CD4-positive, alpha-beta memory T cell (primary cell): Measurements from ENCODE around the gene PLPPR1. TPM values are rescaled to one million over a fixed set of nuclear protein-coding genes. Genes with fewer than 3 reads are reported as not detected.

Experiments used
- CTCF ChIA-PET: fragments of 350-600 bp; sonication (Branson Sonifier 250); formaldehyde crosslinking; loops from one replicate; lab custom pipeline; 2021; ENCODE audit warnings: inconsistent platforms; ENCODE audit not compliant: partially characterized antibody; lab: Charles Lee
- POLR2A ChIA-PET: fragments of 350-600 bp; sonication (Branson Sonifier 250); formaldehyde crosslinking; loops from one replicate; lab custom pipeline; 2021; ENCODE audit not compliant: partially characterized antibody; lab: Charles Lee
- DNase-seq, 5 donors: peaks; one replicate each; pipeline versions ENCODE4 v3.0.0 to v3.0.0-alpha.2; 2020 to 2022; ENCODE audit warnings: mixed read lengths in 1 of 5
- H3K27ac ChIP-seq: one replicate; pipeline ENCODE4 v1.7.0; 2013; ENCODE audit warnings: low read depth, low read length
- H3K27me3 ChIP-seq: 2 replicates; pipeline ENCODE4 v1.7.0; 2013; ENCODE audit warnings: mild to moderate bottlenecking, low read length, moderate library complexity; ENCODE audit not compliant: insufficient read depth
- H3K36me3 ChIP-seq: 2 replicates; pipeline ENCODE4 v1.7.0; 2013; ENCODE audit warnings: mild to moderate bottlenecking, low read length, moderate library complexity; ENCODE audit not compliant: insufficient read depth
- H3K4me1 ChIP-seq: 2 replicates; pipeline ENCODE4 v1.7.0; 2013; ENCODE audit warnings: mild to moderate bottlenecking, low read length, moderate library complexity; ENCODE audit not compliant: insufficient read depth
- H3K4me3 ChIP-seq, 2 donors: one replicate each; pipeline ENCODE4 v1.7.0; 2013; ENCODE audit warnings: low read length in 2 of 2, mild to moderate bottlenecking in 1 of 2
- H3K9me3 ChIP-seq, 2 donors: one replicate each; pipeline ENCODE4 v1.7.0; 2013; ENCODE audit warnings: low read length in 2 of 2, control low read depth in 1 of 2; ENCODE audit not compliant: control insufficient read depth in 1 of 2
- H3K27ac Mint-ChIP-seq, 7 donors: one replicate each; pipeline ENCODE4 v1.8.0; 2020 to 2021; ENCODE audit warnings: mixed read lengths in 7 of 7, mild to moderate bottlenecking in 6 of 7, inconsistent platforms in 3 of 7, moderate library complexity in 3 of 7
- H3K27me3 Mint-ChIP-seq, 2 donors: one replicate each; pipeline ENCODE4 v1.8.0; 2020 to 2021; ENCODE audit warnings: mixed read lengths in 2 of 2
- H3K36me3 Mint-ChIP-seq, 2 donors: one replicate each; pipeline ENCODE4 v1.8.0; 2020 to 2021; ENCODE audit warnings: mixed read lengths in 2 of 2, inconsistent platforms in 1 of 2, mild to moderate bottlenecking in 1 of 2
- H3K4me1 Mint-ChIP-seq, 4 donors: one replicate each; pipeline ENCODE4 v1.8.0; 2020 to 2021; ENCODE audit warnings: mixed read lengths in 4 of 4, mild to moderate bottlenecking in 1 of 4
- H3K4me3 Mint-ChIP-seq, 8 donors: one replicate each; pipeline ENCODE4 v1.8.0; 2020 to 2021; ENCODE audit warnings: mixed read lengths in 8 of 8, mild to moderate bottlenecking in 7 of 8, moderate library complexity in 6 of 8, inconsistent platforms in 3 of 8
- H3K9me3 Mint-ChIP-seq, 8 donors: one replicate each; pipeline ENCODE4 v1.8.0; 2020 to 2021; ENCODE audit warnings: mixed read lengths in 8 of 8, mild to moderate bottlenecking in 5 of 8, inconsistent platforms in 3 of 8, moderate library complexity in 1 of 8
- intact Hi-C: fragments of 100-400 bp; cut with micrococcal nuclease; formaldehyde crosslinking; loops from one replicate; pipeline ENCODE4 v1.15.1; 2023
- polyA plus RNA-seq, 2 donors: library from polyadenylated mRNA; unstranded; fragments of 300-500 nt; fragmentation: Illumina TruSeq; gene quantifications; one replicate each; pipeline ENCODE4 v1.2.3, GENCODE V29; 2021
- total RNA-seq, 2 experiments: library from RNA; stranded (reverse); gene quantifications; one replicate each; pipeline ENCODE4 v1.2.3, GENCODE V29; 2021

Gene PLPPR1
- total and polyA plus RNA-seq, 4 experiments from 2014 or later: not detected

DNA sequence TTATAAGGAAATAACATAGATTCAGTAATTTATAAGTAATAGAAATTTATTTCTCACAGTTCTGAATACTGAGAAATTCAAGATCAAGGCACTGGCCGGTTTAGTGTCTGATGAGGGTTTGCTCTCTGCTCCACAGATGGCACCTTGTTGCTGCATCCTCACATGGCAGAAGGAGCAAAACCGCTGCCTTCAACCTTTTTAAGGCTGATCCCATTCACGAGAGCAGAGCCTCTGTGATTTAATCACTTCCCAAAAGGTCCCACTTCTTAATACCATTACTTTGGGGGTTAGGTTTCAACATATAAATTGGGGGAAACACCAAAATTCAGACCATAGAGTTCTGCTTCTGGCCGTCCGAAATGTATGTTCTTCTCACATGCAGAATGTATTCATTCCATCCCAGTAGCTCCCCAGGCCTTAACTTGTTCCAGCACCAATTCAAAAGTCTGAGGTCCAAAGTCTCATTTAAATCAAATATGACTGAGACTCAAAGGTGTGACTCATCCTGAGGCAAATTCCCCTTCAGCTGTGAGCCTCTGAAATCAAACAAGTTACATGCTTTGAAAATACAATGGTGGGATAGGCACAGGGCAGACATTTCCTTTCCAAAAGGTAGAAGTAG lies 325.7 kb downstream of the PLPPR1 start:
- Histone ChIP-seq H3K4me1 (no peaks in the 10 kb centered on the region), H3K27me3 (no peaks in the 10 kb centered on the region), H3K9me3 (no peaks in the 10 kb centered on the region), H3K4me3 (no peak overlapping the region), H3K36me3 (no peaks in the 10 kb centered on the region), H3K27ac (no peak overlapping the region)
- intact Hi-C loops: no loop called here
- Mint-ChIP-seq H3K36me3 (no peaks in the 10 kb centered on the region), H3K4me3 (no peak overlapping the region), H3K27ac (no peak overlapping the region), H3K4me1 (no peaks in the 10 kb centered on the region), H3K9me3 (no peaks in the 10 kb centered on the region), H3K27me3 (peaks cover 0 to 2% of the 10 kb centered on the region in 2 donors)
- CTCF ChIA-PET: no interaction called here
- POLR2A ChIA-PET: no interaction called here
- no peak for DNase-seq

DNA sequence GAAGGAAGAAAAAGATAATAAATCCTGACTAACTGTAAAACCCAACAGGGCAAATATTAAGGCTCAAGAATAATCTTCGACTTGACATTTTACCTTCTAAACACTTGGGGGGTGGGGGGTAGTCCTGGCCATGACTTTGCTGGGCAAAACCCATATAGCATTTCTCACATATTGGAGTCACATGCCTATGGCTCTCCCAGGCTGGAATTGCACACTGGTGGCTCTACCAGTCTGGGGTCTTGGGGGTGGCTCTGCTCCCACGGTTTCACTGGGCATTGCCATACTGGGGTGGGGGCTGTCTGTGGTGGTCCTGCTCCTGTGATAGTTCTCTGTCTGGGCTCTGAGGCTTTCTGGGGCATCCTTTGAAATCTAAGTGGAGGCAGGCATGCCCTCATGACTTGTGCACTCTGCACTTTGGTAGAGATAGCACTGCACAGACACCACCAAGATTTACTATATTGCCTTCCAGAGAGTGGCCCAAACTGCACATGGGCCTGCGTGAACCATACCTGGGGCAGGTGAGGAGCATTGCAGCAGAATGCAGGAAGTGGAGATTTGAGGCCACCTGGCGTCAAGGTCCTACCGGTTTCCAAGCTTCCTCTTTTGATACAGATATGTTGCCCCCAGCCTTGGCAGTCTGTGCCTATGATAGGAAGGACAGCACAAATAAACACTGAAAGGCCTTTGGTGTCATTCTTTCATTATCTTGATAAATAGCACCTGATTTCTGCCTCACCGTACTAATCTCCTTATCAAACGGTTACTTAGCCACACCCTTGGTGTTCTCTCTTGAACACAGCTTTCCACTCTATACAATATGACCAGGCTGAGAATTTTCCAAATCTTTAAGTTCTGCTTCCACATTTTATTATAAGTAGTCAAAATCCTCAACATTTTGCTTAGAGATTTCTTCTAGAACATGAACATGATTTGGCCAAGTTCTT lies 326.5 kb downstream of the PLPPR1 start:
- Histone ChIP-seq H3K9me3 (no peaks in the 10 kb centered on the region), H3K4me1 (no peaks in the 10 kb centered on the region), H3K36me3 (no peaks in the 10 kb centered on the region), H3K27me3 (no peaks in the 10 kb centered on the region), H3K4me3 (no peak overlapping the region), H3K27ac (no peak overlapping the region)
- no peak for DNase-seq
- H3K9me3 Mint-ChIP-seq: no peaks in the 10 kb centered on the region
- ChIA-PET CTCF (interaction anchor here (1.0 kb wide), 1 partner anchor 42 kb away, joined by 3 read pairs; no protein-coding TSS in a partner anchor), POLR2A (no interaction called here)
- no peak overlapping the region for H3K4me3 Mint-ChIP-seq
- no peaks in the 10 kb centered on the region for H3K4me1 Mint-ChIP-seq
- H3K36me3 Mint-ChIP-seq: no peaks in the 10 kb centered on the region
- peaks cover 0 to 2% of the 10 kb centered on the region in 2 donors for H3K27me3 Mint-ChIP-seq
- intact Hi-C loops: no loop called here
- no peak overlapping the region for H3K27ac Mint-ChIP-seq

DNA sequence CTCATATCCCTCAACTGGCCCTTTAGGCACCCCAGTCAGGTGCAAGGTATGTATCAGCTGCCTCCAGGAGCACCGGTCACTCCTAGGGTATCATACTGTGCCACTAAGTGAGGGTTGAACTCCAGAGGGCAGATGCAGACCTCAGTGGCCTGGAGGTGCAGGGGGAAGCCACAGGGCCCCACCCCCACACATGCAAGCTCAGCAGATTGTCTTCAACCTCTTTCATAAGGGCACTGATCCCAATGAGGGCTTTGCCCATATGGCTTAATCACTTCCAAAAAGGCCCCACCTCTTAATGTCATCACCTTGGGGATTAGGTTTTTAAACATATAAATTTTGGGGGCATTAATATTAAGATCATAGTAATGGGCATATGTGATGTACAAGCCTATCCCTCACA lies 328.1 kb downstream of the PLPPR1 start:
- Histone ChIP-seq H3K9me3 (no peaks in the 10 kb centered on the region), H3K4me3 (no peak overlapping the region), H3K4me1 (no peaks in the 10 kb centered on the region), H3K27me3 (no peaks in the 10 kb centered on the region), H3K27ac (no peak overlapping the region), H3K36me3 (no peaks in the 10 kb centered on the region)
- DNase-seq: no peak
- ChIA-PET POLR2A (no interaction called here), CTCF (no interaction called here)
- Mint-ChIP-seq H3K27me3 (peaks cover 0 to 2% of the 10 kb centered on the region in 2 donors), H3K36me3 (no peaks in the 10 kb centered on the region), H3K4me3 (no peak overlapping the region), H3K27ac (no peak overlapping the region), H3K9me3 (no peaks in the 10 kb centered on the region), H3K4me1 (no peaks in the 10 kb centered on the region)
- intact Hi-C loops: no loop called here

DNA sequence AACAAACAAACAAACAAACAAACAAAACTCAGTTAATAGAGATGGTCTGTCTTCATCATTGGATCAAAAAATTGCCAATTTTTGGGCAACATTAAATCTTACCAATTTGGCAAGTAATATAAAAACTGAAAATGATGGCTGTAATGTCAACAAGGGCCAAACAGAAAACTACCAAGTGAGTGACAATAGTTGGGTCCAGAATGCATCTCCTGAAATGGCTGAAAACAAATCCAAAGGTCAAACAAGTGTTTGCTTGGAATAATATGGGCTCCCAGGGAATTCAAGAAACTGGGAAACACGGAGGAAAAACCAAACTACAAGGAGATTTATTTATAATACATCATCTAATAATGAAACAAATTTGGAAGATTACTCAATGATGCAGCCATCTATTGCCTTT lies 331.2 kb downstream of the PLPPR1 start:
- no peak overlapping the region for H3K27ac ChIP-seq
- no peaks in the 10 kb centered on the region for H3K27me3 ChIP-seq
- Mint-ChIP-seq H3K4me1 (no peaks in the 10 kb centered on the region), H3K9me3 (peaks cover 0 to 2% (median 0%) of the 10 kb centered on the region in 8 donors), H3K27ac (no peak overlapping the region), H3K4me3 (no peak overlapping the region), H3K27me3 (peaks cover 0 to 4% of the 10 kb centered on the region in 2 donors), H3K36me3 (no peaks in the 10 kb centered on the region)
- H3K4me1 ChIP-seq: no peaks in the 10 kb centered on the region
- no peaks in the 10 kb centered on the region for H3K9me3 ChIP-seq
- no peaks in the 10 kb centered on the region for H3K36me3 ChIP-seq
- intact Hi-C loops: no loop called here
- H3K4me3 ChIP-seq: no peak overlapping the region
- ChIA-PET POLR2A (no interaction called here), CTCF (no interaction called here)
- no peak for DNase-seq

DNA sequence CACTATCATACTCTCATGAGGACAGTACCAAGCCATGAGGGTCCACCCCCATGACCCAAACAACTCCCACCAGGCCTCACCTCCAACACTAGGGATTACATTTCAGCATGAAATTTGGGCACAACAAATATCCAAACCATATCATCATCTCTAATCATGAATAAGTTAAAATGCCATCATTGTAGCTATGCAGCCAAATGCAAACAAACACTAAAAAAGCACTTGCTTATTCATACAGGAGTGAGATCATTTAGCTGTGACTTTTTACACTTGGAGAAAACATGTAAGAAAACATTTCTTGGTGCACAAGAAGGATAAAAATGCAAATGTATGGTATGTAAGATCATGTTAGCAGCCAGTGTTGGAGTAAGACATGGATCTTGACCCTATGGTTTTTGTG lies 332.1 kb downstream of the PLPPR1 start:
- H3K9me3 Mint-ChIP-seq: peaks cover 0 to 2% (median 0%) of the 10 kb centered on the region in 8 donors
- ChIA-PET POLR2A (no interaction called here), CTCF (no interaction called here)

DNA sequence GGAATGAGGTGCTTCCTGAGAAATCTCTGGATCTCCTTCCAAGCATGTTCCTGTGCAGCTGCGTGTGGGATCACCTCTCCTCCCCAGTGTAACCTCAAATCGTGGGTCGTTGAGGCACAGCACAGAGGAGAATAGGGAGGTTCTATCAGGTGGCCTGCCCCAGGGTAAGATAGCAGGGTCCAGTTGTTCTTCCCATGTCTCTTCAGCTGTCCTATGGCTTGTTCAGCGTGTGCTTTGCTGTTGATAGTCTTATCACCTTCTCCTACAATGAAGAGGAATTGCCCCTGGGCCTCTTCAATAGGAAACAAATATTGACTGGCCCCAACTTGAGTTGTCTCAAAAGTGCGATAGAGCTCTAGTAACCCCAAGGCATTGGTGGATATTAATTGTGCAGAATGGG lies 333.9 kb downstream of the PLPPR1 start:
- H3K9me3 Mint-ChIP-seq: peaks cover 0 to 2% (median 0%) of the 10 kb centered on the region in 8 donors
- ChIA-PET CTCF (no interaction called here), POLR2A (no interaction called here)
- H3K27me3 Mint-ChIP-seq: peaks cover 0 to 2% of the 10 kb centered on the region in 2 donors
- no peaks in the 10 kb centered on the region for H3K9me3 ChIP-seq
- no peak overlapping the region for H3K4me3 Mint-ChIP-seq
- no peaks in the 10 kb centered on the region for H3K4me1 ChIP-seq
- no peak overlapping the region for H3K27ac Mint-ChIP-seq
- no peaks in the 10 kb centered on the region for H3K27me3 ChIP-seq
- DNase-seq: no peak
- H3K36me3 Mint-ChIP-seq: no peaks in the 10 kb centered on the region
- no peak overlapping the region for H3K4me3 ChIP-seq
- no peaks in the 10 kb centered on the region for H3K36me3 ChIP-seq
- H3K4me1 Mint-ChIP-seq: no peaks in the 10 kb centered on the region
- intact Hi-C loops: no loop called here
- no peak overlapping the region for H3K27ac ChIP-seq

More for the DNA sequence above, 332.1 kb downstream of the PLPPR1 start:
- H3K4me1 ChIP-seq: no peaks in the 10 kb centered on the region
- Mint-ChIP-seq H3K4me1 (no peaks in the 10 kb centered on the region), H3K36me3 (no peaks in the 10 kb centered on the region), H3K27ac (no peak overlapping the region), H3K27me3 (peaks cover 0 to 4% of the 10 kb centered on the region in 2 donors), H3K4me3 (no peak overlapping the region)
- intact Hi-C loops: no loop called here
- H3K27ac ChIP-seq: no peak overlapping the region
- DNase-seq: no peak
- no peaks in the 10 kb centered on the region for H3K9me3 ChIP-seq
- H3K36me3 ChIP-seq: no peaks in the 10 kb centered on the region
- H3K4me3 ChIP-seq: no peak overlapping the region
- H3K27me3 ChIP-seq: no peaks in the 10 kb centered on the region

DNA sequence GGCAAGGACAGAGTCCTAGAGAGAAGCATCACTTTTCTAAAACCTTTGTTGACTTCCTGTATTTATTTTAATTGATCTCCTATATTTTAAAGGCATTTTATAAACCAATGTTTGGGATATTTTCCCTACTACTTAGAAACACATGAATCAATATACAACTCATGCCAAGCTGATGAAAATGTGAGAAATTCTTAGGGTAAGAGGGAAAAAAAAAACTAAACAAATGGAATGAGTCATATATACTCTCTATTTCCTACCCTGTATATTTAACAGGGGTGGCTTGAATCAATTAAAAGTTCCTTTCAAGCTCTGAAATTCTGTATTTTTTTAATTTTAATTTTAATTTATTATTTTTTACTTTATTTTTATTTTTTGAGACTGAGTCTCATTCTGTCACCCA lies 336.7 kb downstream of the PLPPR1 start:
- H3K27ac ChIP-seq: no peak overlapping the region
- H3K9me3 Mint-ChIP-seq: peaks cover 0 to 2% (median 0%) of the 10 kb centered on the region in 8 donors
- H3K36me3 ChIP-seq: no peaks in the 10 kb centered on the region
- H3K4me1 Mint-ChIP-seq: no peaks in the 10 kb centered on the region
- no peaks in the 10 kb centered on the region for H3K36me3 Mint-ChIP-seq
- H3K4me1 ChIP-seq: no peaks in the 10 kb centered on the region
- intact Hi-C loops: no loop called here
- peaks cover 0 to 2% of the 10 kb centered on the region in 2 donors for H3K27me3 Mint-ChIP-seq
- no peak overlapping the region for H3K4me3 ChIP-seq
- H3K4me3 Mint-ChIP-seq: no peak overlapping the region
- POLR2A ChIA-PET: no interaction called here
- H3K27ac Mint-ChIP-seq: no peak overlapping the region
- CTCF ChIA-PET: no interaction called here
- no peaks in the 10 kb centered on the region for H3K9me3 ChIP-seq
- DNase-seq: no peak
- H3K27me3 ChIP-seq: no peaks in the 10 kb centered on the region
